Right lobe of liver (tissue), 4 donors: ENCODE measurements around the gene HS3ST6.

Experiments used
- CTCF ChIP-seq, 4 donors: fragments of 200-600 bp in 3 of 4; fragments of 450-650 bp in 1 of 4; IDR thresholded peaks; one replicate each; pipeline versions ENCODE4 v1.5.1 to v1.8.0; 2016 to 2022; ENCODE audit warnings: antibody characterized with exemption in 4 of 4, mild to moderate bottlenecking in 2 of 4
- POLR2A ChIP-seq: fragments of 450-650 bp; IDR thresholded peaks from one replicate; pipeline ENCODE4 v1.6.1; 2017; ENCODE audit warnings: antibody characterized with exemption, mild to moderate bottlenecking
- donor health status: DM: no; HTN: no; CAD: no.
- donor health status: DM: no; HTN: no; CAD: no.
- donor health status: DM: no; HTN: yes; CAD: no.

DNA sequence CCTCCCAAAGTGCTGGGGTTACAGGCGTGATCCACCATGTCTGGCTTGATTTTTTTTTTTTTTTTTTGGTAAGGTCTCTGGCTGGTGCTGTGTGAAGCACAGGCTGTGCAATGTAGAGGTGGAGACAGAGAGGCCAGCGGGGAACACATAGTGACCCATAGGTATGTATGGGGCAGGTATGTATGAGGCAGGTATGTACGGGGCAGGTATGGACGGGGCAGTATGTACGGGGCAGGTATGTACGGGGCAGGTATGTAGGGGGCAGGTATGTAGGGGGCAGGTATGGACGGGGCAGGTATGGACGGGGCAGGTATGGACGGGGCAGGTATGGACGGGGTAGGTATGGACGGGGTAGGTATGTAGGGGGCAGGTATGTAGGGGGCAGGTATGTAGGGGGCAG is 31.3 kb upstream of the HS3ST6 start:
- TF ChIP-seq CTCF (IDR thresholded peaks at IDR 0.05) (no peak), POLR2A (no peak)
